ENCODE data around the gene HCN3. TPM values are rescaled to one million over a fixed set of nuclear protein-coding genes. Genes with fewer than 3 reads are reported as not detected.

The HCN3 gene
- total and polyA plus RNA-seq, 2 of the 13 experiments (the other 11 are each of a cell fraction or from before 2014, with no cell fraction given), result 2.4 to 10.2 TPM

- TF ChIP-seq ZNF691 (CRISPR knock-in tag; IDR thresholded peaks at IDR 0.05; ENCODE audit: borderline replicate concordance, low read depth) (0 out of 2 replicates have a peak, but pooled peaks have one; percentile 56), ZNF326 (CRISPR knock-in tag; IDR thresholded peaks at IDR 0.05; ENCODE audit: borderline replicate concordance) (no peak), ATM (IDR thresholded peaks at IDR 0.05; ENCODE audit: borderline replicate concordance) (no peak), ZIK1 (CRISPR knock-in tag; IDR thresholded peaks at IDR 0.05; ENCODE audit: borderline replicate concordance, low read depth) (0 out of 2 replicates have a peak, but pooled peaks have one; percentile 37), ZNF17 (CRISPR knock-in tag; IDR thresholded peaks at IDR 0.05) (no peak), MAX (IDR thresholded peaks at IDR 0.05) (peak; percentile 73), ZNF138 (CRISPR knock-in tag; IDR thresholded peaks at IDR 0.05; ENCODE audit: low read depth) (no peak), TAF1 (CRISPR knock-in tag; IDR thresholded peaks at IDR 0.05) (no peak), MED1 (CRISPR knock-in tag; IDR thresholded peaks at IDR 0.05) (peak; percentile 57), CEBPG (CRISPR knock-in tag; IDR thresholded peaks at IDR 0.05) (no peak), THAP7 (CRISPR knock-in tag; IDR thresholded peaks at IDR 0.05) (no peak), HBP1 (CRISPR knock-in tag; IDR thresholded peaks at IDR 0.05; ENCODE audit: low read depth) (no peak), KLF6 (CRISPR knock-in tag; IDR thresholded peaks at IDR 0.05) (no peak), ZNF280B (CRISPR knock-in tag; IDR thresholded peaks at IDR 0.05; ENCODE audit: borderline replicate concordance) (no peak), KAT7 (CRISPR knock-in tag; IDR thresholded peaks at IDR 0.05; ENCODE audit: borderline replicate concordance) (no peak), ZFY (CRISPR knock-in tag; IDR thresholded peaks at IDR 0.05) (peak; percentile 31; the same call in 1 of the 2 replicates), ZNF557 (CRISPR knock-in tag; IDR thresholded peaks at IDR 0.05) (no peak), MLX (CRISPR knock-in tag; IDR thresholded peaks at IDR 0.05) (no peak), ZNF264 (CRISPR knock-in tag; IDR thresholded peaks at IDR 0.05) (no peak), YEATS2 (CRISPR knock-in tag; IDR thresholded peaks at IDR 0.05; ENCODE audit: borderline replicate concordance) (no peak), YEATS4 (CRISPR knock-in tag; IDR thresholded peaks at IDR 0.05; ENCODE audit: borderline replicate concordance) (0 out of 2 replicates have a peak, but pooled peaks have one; percentile 24), ARID4A (CRISPR knock-in tag; IDR thresholded peaks at IDR 0.05; ENCODE audit: borderline replicate concordance) (peak; percentile 52; the same call in 1 of the 2 replicates)
These were observed 8.4 kb downstream of the HCN3 start (continued) for GRCh38 chr1:155285631-155286044.
